ENCODE data around the gene OPN3. TPM values are rescaled to one million over a fixed set of nuclear protein-coding genes. Genes with fewer than 3 reads are reported as not detected.

Gene OPN3
- polyA plus RNA-seq, 3 donors, result 35.6 to 49.4 (median 40.6) TPM

- DNase-seq, result no peak
Observed at GRCh38 chr1:241654641-241655040, 14.5 kb upstream of the OPN3 start.

- DNase-seq, result no peak
Observed at GRCh38 chr1:241654019-241654418, 13.8 kb upstream of the OPN3 start.

GRCh38 chr1:241652012-241652411 lies 11.8 kb upstream of the OPN3 start, which contains the start of gene WDR64:
Gene WDR64, plus strand, starts transcription at chr1:241652281. Its CDS starts 204 bp downstream, at chr1:241652485.
- DNase-seq, result no peak

- no peak for DNase-seq
Observed at GRCh38 chr1:241648159-241648558, 8.0 kb upstream of the OPN3 start.

GRCh38 chr1:241647658-241648057 lies 7.5 kb upstream of the OPN3 start:
- DNase-seq, result no peak

GRCh38 chr1:241646201-241646600 lies 6.0 kb upstream of the OPN3 start:
- DNase-seq, result no peak

GRCh38 chr1:241645199-241645598 lies 5.0 kb upstream of the OPN3 start:
- no peak for DNase-seq

GRCh38 chr1:241644259-241644658 lies 4.1 kb upstream of the OPN3 start:
- DNase-seq, result no peak

- DNase-seq, result no peak
Observed at GRCh38 chr1:241642593-241642944, 2.4 kb upstream of the OPN3 start.

- DNase-seq, result no peak
Observed at GRCh38 chr1:241641773-241642592, 1.8 kb upstream of the OPN3 start.

GRCh38 chr1:241640867-241641622 lies 876 bp upstream of the OPN3 start:
- DNase-seq, result no peak

- no peak for DNase-seq
Observed at GRCh38 chr1:241639623-241640148, 483 bp downstream of the OPN3 start.

- DNase-seq, result no peak
Observed at GRCh38 chr1:241638909-241639622, 1.1 kb downstream of the OPN3 start.

GRCh38 chr1:241638099-241638682 lies 2.0 kb downstream of the OPN3 start:
- no peak for DNase-seq

GRCh38 chr1:241637604-241638003 lies 2.6 kb downstream of the OPN3 start:
- DNase-seq, result no peak

GRCh38 chr1:241637046-241637590 lies 3.1 kb downstream of the OPN3 start:
- no peak for DNase-seq

GRCh38 chr1:241636291-241636690 lies 3.9 kb downstream of the OPN3 start:
- no peak for DNase-seq

GRCh38 chr1:241635556-241636152 lies 4.5 kb downstream of the OPN3 start:
- DNase-seq, result no peak

- no peak for DNase-seq
Observed at GRCh38 chr1:241632987-241633386, 7.2 kb downstream of the OPN3 start.

GRCh38 chr1:241631674-241632073 lies 8.5 kb downstream of the OPN3 start:
- no peak for DNase-seq

- no peak for DNase-seq
Observed at GRCh38 chr1:241630899-241631298, 9.3 kb downstream of the OPN3 start.
